ENCODE results near the gene GFPT2. TPM values are rescaled to one million over a fixed set of nuclear protein-coding genes. Genes with fewer than 3 reads are reported as not detected.

Gene GFPT2
- total and polyA plus RNA-seq, 2 of the 8 experiments (the other 6 are each of a cell fraction or from before 2014, with no cell fraction given) = 83.7 to 143 TPM

DNA sequence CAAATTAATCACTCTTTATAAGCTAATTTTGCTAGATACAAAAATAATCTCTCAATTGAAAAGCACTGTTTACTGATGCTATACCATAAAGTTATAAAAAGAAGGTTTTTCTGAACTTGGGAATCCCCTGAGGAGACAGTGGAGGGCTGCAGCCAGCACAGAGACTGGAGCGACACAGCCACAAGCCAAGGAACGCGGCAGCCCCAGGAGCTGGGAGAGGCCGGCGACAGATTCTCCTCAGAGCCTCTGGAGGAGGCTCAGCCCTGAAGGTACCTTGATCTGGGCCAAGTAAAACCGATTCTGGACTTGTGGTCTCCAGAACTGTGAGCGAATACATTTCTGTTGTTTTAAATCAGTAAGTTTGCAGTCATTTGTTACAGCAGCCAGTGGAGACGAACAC lies 3.7 kb downstream of the GFPT2 start:
- H3K27me3 ChIP-seq (replicated peaks in 1 of 4; ENCODE audit: control insufficient read depth in 3 of 4, extremely low read depth in 1 of 4, insufficient read depth in 3 of 4, low read length in 3 of 4) = peaks cover 0 to 10% (median 10%) of the 10 kb centered on the region in 4 experiments; a peak in 5 of 7 replicates
- no peak overlapping the region for H3K4me3 ChIP-seq (ENCODE audit: extremely low read depth in 1 of 4, insufficient read depth in 2 of 4, low read depth in 3 of 4, low read length in 4 of 4)
- H3K23ac ChIP-seq (ENCODE audit: insufficient read length) = no peak overlapping the region
- CTCF ChIA-PET (ENCODE audit: partially characterized antibody) = interaction anchor here (0.9 to 2.9 kb wide), 5 partner anchors 17 to 40 kb away, joined by 3 to 11 read pairs (median 5); no protein-coding TSS in a partner anchor
- H3K18ac ChIP-seq (ENCODE audit: extremely low read depth, low read length) = no peak overlapping the region
- WGBS, 2 experiments (ENCODE audit: extremely low coverage in 1 of 2, insufficient coverage in 1 of 2, insufficient read length in 1 of 2, insufficient replicate concordance in 2 of 2, low coverage in 1 of 2, low lambda C conversion rate in 2 of 2, missing lambda C conversion rate in 1 of 2) = 83% methylated on average over 8 of the region's 8 CpGs; no CpG with 5 or more reads in 1 of the 2 experiments
- no peak overlapping the region for H2BK20ac ChIP-seq (ENCODE audit: low read length)
- H4K5ac ChIP-seq (ENCODE audit: insufficient read length, low read depth, low read length) = no peak overlapping the region
- no peaks in the 10 kb centered on the region for H3K9me3 ChIP-seq (ENCODE audit: insufficient read depth in 2 of 2, low read depth in 1 of 2, low read length in 1 of 2)
- H3K56ac ChIP-seq (replicated peaks; ENCODE audit: insufficient read length, low read depth, low read length) = no peak overlapping the region
- H3K4ac ChIP-seq (replicated peaks; ENCODE audit: insufficient read length, low read depth, low read length) = no peak overlapping the region
- H3K27ac ChIP-seq (ENCODE audit: low read depth, low read length) = no peak overlapping the region
- peaks cover 19 to 24% of the 10 kb centered on the region in 2 experiments for H4K20me1 ChIP-seq (replicated peaks in 1 of 2; ENCODE audit: control insufficient read depth in 1 of 2, insufficient read depth in 2 of 2, low read length in 2 of 2)
- no peak overlapping the region for H2AFZ ChIP-seq (ENCODE audit: low read length)
- H3K4me1 ChIP-seq (replicated peaks in 1 of 4; ENCODE audit: control insufficient read depth in 3 of 4, insufficient read depth in 4 of 4, low read length in 3 of 4) = peaks cover 25 to 57% (median 42%) of the 10 kb centered on the region in 4 experiments
- FAIRE-seq (no peak), DNase-seq (ENCODE audit: low read depth in 1 of 2, low spot score in 2 of 2) (no peak)
- peak overlapping the region; percentile 22 to 86; a peak in 2 of 4 replicates for H3K4me2 ChIP-seq (ENCODE audit: insufficient read depth in 1 of 2, low read depth in 2 of 2, low read length in 2 of 2)
- POLR2A ChIA-PET (ENCODE audit: partially characterized antibody) = interaction anchor here (1.1 to 10.4 kb wide), 3 partner anchors 9 to 54 kb away, joined by 3 to 146 read pairs (median 4); no protein-coding TSS in a partner anchor
- peaks cover 5 to 81% of the 10 kb centered on the region in 2 experiments; a peak in 3 of 4 replicates for H3K79me2 ChIP-seq (ENCODE audit: control insufficient read depth in 1 of 2, insufficient read depth in 2 of 2, low read length in 2 of 2)
- H2BK12ac ChIP-seq (ENCODE audit: low read depth, low read length) = no peak overlapping the region
- H3K9ac ChIP-seq (replicated peaks in 1 of 4; ENCODE audit: extremely low read depth in 1 of 4, low read depth in 3 of 4, low read length in 3 of 4) = no peak overlapping the region
- H3K79me1 ChIP-seq (ENCODE audit: low read depth, low read length) = peaks cover 28% of the 10 kb centered on the region
- no peak overlapping the region for H2AK5ac ChIP-seq (ENCODE audit: low read depth, low read length)
- H3K14ac ChIP-seq (ENCODE audit: insufficient read length) = no peak overlapping the region
- H3K23me2 ChIP-seq (ENCODE audit: low read depth, low read length) = peaks cover 14% of the 10 kb centered on the region; the same call in 1 of the 2 replicates
- H2BK120ac ChIP-seq (replicated peaks; ENCODE audit: low read depth, low read length) = peak overlapping the region; percentile 44
- H3K36me3 ChIP-seq (ENCODE audit: control insufficient read depth in 2 of 4, insufficient read depth in 4 of 4, low read length in 3 of 4) = peaks cover 0 to 3% (median 0%) of the 10 kb centered on the region in 4 experiments; a peak in 2 of 8 replicates
- H2BK5ac ChIP-seq (ENCODE audit: low read depth, low read length) = no peak overlapping the region
- no peak overlapping the region for H4K91ac ChIP-seq (replicated peaks; ENCODE audit: insufficient read length, low read length)
- no peak overlapping the region for H4K8ac ChIP-seq (ENCODE audit: extremely low read depth, insufficient read depth, low read length)
- no peak overlapping the region for H2BK15ac ChIP-seq (ENCODE audit: low read length)
- TF ChIP-seq BCL11A (IDR thresholded peaks at IDR 0.05; ENCODE audit: low read depth in 2 of 2, low read length in 2 of 2) = no peak
- TF ChIP-seq GTF2F1 (IDR thresholded peaks at IDR 0.05; ENCODE audit: borderline replicate concordance, low read depth, low read length) = no peak

All from H1 (cell line).